Inflammatory macrophage treated with lipopolysaccharide for 1 hour (primary cell): ENCODE results near the gene PCSK6.
"Not testable (repeated sequence)": the region's sequence is repeated elsewhere in the genome, so short reads cannot be mapped to it uniquely, and the experiment has no call there.

Experiments used
- DNase-seq, 2 donors: peaks; one replicate each; pipeline ENCODE4 v3.0.0-alpha.2; 2020 to 2022

Gene PCSK6

DNA sequence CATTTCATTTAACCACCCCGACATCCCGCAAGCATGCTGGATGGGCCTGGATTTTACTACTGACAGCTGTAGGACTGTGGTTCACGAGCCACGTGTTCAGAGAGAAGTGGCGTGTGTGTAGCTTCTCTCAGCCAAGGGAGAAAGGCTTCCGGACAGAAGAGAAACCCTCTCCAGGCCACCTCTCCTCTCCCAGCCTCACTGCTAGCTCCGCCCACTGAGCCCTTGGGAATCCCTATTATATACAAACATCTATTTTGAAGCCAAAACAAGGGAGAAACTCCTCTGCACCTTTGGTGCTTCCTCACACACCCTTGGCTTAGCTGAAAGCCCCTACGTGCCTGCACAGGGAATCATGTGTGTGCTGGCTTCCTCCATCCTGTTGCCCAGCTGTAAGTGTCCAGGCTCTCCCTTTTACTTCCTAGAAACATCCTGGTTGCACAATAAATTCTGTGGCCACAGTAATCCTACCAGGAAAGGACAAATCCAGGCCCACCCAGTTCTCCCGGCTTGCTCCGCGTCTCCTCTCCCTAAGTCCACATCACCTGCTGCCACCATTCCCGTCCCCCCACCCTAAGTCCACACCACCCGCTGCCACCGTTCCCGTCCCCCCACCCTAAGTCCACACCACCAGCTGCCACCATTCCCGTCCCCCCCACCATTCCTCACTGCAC, 30.5 kb downstream of the PCSK6 start:
- DNase-seq = peak in 1 of 2 donors; percentile 44

DNA sequence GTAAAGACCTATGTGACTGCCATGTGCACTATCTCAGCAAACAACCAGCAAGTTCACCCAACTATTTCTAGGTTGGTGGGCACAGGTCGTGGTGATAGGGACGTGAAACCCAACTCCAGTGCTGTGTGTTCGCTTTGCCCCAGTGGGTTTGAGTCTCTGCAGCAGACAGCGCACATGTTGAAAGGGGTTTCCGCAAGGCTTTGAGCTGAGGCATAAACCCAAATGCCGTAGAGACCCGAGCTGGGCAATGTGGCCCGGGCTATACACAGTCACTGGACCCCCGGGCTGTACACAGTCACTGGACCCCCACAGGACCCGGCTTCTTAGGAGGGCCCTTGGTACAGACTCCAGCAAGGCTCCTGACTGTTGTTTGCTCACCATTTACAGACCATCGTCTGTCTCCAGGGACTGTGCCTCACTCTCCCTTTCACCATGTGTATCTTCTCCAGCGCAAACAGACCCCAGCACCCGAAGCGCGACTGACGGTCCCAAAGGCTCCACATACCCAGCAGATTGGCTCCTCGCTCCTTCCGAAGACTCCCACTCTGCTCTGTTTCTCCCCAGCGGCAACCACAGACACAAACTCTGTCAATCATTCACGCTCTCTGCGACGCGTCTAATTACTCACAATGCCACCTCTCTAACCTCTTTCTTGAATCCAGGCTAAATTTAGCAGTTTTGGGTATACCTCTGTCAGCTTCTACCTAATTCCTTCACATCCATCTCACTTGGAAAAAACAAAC, 31.2 kb downstream of the PCSK6 start:
- DNase-seq = no peak

DNA sequence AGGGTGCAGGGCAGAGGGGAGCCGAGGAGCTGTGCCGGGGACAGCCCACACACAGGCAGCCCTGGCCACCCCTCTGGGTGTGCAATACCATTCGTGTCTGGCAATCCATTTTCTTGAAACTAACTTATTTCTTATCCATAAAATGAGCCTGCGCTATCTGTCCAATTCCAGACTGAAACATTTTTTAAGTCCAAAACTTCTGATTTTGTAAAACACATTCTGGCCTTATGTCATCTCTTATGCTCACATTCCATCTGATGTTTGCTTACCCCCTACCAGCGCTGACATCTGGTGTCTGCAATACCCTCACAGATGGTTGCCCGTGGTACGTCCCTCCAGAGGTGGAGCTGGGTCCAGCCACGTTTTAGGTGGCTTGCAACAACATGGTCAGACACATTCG, 31.8 kb downstream of the PCSK6 start:
- DNase-seq = no peak

DNA sequence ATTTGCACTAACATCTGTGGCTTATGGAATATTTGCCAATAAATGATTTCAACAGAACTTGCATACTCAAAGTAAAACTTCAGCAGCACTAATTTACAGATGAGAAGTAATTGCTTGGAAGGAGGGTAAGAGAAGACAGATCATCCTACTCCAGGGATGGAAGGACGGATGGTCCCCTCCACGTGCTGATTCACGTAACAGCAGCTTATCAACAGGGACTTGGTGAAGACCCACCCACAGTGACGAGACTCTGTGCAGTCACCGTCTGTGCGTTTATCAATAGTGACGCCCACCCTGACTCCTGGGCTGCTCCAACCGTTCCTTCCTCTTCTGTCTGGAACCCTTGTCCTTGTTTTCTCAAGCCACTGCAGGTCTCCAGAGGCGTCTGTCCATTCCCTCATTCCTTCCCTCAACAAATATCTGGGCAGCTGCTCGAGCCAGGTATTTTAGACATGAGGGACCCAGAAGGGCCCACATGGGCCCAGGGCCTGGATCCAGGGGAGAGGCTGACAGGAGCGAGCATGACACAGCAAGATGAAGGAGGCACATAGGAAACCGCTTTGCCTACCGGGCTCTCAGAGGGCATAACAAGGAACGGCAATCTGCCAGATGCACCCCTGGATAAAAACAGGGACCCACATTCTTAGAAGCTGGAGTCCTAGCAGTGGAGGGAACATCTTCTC, 33.3 kb downstream of the PCSK6 start:
- peak in 1 of 2 donors; percentile 49 for DNase-seq

GRCh38 chr15:101455291-101456025, 34.0 kb downstream of the PCSK6 start:
- DNase-seq = peak; percentile 63 to 84

- DNase-seq = not testable (repeated sequence)
These were observed 34.7 kb downstream of the PCSK6 start for GRCh38 chr15:101454781-101455180.

GRCh38 chr15:101454365-101454764, 35.1 kb downstream of the PCSK6 start:
- no peak for DNase-seq

DNA sequence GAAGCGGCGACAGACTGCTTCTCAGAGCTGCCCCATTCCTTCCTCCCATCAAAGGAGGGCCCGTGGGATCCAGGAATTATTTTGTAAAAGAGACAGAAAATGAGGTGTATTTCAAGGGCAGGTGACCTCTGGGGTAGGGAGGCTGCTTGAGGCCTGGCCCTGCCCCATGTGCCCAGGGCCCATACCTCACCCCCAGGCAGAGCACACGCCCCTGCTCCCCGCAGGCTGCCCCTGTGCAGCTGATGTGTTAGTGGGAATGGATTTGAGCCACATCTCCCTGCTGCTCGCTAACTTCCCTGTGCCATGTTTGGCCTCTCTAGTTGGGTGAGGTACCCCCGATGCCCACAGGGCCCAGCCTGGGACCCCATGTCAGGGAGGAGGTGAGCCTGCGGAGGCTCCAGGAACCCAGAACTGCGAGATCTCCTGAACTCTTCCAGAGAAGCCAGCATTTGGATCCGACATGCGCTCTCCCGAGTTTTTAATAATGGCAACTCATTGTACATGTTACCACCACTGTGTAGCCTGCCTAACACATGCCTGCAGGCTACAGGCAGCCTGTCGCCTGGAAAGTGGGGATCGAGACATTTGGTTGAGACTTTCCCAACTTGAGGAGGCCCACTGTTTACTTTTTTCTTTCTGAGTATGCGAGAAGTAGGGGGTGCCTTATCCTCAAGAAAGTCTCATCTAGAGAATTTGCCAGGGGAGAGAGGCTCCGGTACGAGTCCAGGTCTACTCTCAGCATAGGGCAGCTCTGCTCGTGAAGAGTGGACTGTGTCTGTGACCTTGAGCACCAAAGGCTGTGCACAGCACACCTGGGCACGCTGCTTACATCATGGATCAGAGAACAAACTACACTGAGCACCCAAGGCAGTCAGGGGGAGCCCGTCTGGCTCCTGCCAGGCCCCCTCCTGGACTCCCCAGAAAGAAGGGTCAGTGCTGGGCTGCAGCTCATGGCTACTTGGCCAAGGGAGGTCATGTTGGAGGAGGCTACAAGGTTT, 36.1 kb downstream of the PCSK6 start:
- no peak for DNase-seq

GRCh38 chr15:101452572-101452971, 36.9 kb downstream of the PCSK6 start:
- DNase-seq = no peak

DNA sequence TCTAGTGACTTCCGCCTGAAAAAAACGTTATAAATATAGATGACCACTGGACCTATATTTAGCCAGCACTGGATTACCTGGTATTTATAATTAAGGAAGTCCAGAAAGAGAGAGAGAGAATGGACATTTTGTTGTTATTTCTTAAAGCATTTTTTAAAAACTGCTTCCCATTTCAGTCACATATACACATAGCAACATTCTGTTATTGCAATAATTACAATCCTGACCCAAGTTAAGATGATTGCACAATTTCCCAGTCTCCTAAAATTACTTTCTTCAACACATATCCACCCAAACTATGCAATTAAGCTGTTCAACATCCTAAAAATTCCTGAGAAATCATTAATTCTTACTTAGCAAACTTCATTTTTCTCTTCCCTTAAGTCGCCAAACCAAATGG, 37.7 kb downstream of the PCSK6 start:
- DNase-seq = peak; percentile 55

DNA sequence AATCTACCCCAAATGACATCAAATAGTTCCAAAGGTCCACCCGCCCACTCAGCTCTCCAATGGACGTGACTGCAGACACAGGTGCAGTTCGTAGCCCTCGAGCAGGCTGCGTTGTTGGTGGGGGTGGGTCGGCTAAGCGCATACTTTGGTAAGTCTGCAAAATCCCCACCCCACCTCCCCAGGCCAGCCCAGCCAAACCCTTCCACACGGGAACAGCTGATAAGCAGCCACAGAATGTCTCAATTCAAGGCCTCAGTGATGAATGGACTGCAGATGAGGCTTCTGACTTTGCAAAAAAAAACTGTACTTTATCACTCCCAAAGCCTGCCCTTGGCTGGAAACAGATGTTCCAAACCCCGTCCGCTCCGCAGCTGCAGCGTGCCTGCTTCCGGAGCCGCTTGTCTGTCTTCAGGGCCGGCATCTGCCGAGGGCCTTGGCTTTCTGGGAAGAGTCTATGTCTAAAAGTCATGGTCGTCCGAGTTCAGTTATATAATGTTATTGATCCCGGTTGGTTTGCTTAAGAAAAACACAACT, 38.2 kb downstream of the PCSK6 start:
- DNase-seq = peak in 1 of 2 donors; percentile 22

DNA sequence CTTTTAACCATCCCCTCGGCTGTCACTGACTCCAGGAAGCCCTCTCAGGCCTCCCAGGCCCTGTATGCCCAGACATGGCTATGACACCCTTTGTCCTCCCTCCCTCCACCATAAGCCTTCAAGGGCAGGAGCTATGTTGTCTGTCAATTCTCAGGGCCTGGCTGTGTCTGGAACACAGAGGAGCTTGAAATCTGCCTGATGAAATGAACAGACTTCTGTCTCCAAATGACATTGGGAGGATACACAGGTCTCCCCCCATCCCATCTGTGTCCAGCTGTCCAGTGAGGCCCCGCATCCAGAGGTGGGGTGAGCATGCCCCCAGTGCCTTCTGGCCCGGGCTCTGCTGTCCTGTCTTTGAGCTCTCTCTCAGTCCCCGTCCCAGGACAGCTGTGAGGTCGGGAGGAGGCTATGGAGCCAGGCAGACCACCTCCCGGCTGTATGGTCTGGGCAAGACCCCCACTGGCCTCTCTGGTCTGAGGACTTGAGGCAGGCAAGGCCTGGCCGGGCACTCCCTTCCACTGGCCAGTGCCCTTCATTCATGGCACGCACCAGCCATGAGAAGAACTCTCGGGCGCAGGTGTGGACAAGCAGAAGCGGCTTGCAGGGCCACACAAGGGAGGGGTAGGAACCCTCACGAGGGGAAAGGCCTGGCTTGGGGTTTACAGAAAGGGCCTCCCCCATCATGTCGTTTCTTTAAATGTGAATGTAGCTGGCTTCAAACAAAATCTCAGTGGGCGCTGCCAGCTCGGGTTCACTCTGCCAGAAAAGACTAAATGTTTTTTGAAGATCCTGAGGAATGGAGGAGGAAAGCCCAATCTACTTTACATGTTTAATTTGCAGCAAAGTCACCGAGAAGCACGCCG, 38.9 kb downstream of the PCSK6 start:
- DNase-seq = no peak

DNA sequence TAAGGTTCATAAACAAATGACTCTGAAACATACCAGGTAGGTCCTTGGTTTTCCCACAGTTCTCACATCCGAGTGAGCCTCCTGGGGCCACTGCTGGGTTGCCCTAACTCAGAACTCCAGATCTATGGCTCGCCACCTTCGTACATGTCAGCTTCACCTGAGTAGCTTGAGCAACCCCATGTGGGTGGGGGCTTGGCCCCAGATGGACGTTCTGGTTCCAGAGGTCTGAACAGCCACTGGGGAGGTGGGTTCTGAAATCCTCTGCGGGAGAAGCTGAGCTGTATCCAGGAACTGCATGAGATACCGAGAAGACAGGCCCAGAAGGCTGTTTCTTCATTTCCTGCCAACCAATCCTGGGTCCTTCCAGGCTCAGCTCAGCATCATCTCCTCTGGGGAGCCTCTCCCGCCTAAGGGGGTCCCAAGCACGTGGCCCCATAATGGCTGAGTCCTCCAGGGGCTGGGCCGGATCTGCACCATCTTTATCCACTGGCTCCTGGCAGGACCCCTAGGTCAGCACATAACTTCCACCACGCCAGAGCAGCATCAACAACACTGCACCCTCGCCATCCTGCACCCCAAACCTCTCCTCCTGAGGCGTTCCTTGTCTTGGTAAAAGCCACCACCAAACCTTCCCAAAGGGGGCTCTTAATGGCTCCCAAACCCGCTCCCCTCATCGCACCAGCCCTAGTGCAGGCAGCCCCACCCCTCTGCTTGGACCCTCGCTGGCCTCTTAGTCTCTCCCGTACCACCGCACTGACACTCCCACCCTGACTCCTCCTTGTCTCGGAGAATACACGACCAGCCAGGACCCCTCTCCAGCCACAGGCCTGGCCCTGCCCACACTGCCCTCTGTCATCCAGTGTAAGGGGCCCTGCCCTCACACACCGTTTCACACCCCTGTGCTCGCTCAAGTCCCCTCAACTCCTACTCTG, 39.8 kb downstream of the PCSK6 start:
- no peak for DNase-seq

DNA sequence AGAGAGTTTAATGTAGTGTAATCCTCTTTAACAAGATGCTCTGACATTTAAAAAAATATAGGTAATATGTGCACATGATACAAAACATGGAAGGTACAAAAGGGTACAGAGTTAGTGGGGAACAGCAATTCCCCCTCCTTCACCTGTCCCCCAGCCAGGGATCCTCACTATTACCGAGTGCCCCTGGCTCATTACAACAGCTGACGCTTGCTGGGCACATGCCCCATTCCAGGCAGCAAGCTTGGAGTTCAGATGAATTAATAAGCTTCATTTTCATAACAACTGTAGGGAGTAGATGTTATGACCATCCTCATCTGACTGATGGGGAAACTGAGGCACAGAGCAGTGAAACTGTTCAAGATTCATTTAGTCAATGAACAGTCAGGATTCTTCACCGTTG, 41.2 kb downstream of the PCSK6 start:
- DNase-seq = no peak

DNA sequence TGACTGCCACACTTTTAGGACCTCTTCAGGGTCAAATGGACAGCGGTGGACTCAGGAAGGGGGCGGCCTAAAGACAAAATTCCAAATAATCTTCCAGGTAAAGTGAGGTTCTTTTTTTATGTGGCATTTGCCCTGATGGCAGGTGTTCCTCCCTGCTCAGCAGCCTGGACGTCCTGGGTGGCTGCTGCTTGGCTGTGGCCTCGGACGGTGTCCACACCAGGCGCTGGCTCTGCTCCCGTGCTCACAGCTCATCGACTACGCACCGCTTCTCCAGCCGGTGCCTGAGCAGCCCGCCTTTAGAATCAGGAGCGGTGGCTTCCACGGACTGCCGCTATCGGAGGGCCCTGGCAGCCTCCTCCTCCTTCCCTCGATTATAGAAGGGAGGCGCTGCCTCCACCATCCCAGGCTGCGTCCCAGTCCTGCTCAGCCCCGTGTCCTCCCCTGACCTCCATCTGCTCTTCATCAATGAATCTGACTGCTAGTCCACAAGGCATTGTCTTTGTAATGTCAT, 41.9 kb downstream of the PCSK6 start:
- DNase-seq = no peak

- DNase-seq = no peak
These were observed 42.4 kb downstream of the PCSK6 start for GRCh38 chr15:101447168-101447533.

- peak in 1 of 2 donors; percentile 31 for DNase-seq
These were observed 42.9 kb downstream of the PCSK6 start for GRCh38 chr15:101446518-101447167.
